CD14-positive monocyte (primary cell): ENCODE measurements around the gene PABPN1L. TPM values are rescaled to one million over a fixed set of nuclear protein-coding genes. Genes with fewer than 3 reads are reported as not detected.
"Not testable (repeated sequence)": the region's sequence is repeated elsewhere in the genome, so short reads cannot be mapped to it uniquely, and the experiment has no call there.

ENCODE experiments used
- DNase-seq, 3 donors: peaks; one replicate each; pipeline ENCODE4 v3.0.0-alpha.2; 2011 to 2022
- H2AFZ ChIP-seq: 2 replicates; pipeline ENCODE4 v1.6.0; 2012; ENCODE audit warnings: mild to moderate bottlenecking, low read depth, low read length, inconsistent platforms; ENCODE audit not compliant: insufficient read depth, poor library complexity, severe bottlenecking
- H3K27ac ChIP-seq, 2 donors: 1 replicate in 1 of 2; 2 replicates in 1 of 2; pipeline ENCODE4 v1.5.1; 2012 to 2013; ENCODE audit warnings: low read length in 2 of 2, control low read depth in 1 of 2, inconsistent platforms in 1 of 2, low read depth in 1 of 2, mild to moderate bottlenecking in 1 of 2
- H3K27me3 ChIP-seq, 2 donors: one replicate each; pipeline versions ENCODE4 v1.6.0 to v1.6.1; 2011 to 2013; ENCODE audit warnings: low read length in 2 of 2; ENCODE audit not compliant: control insufficient read depth in 2 of 2, insufficient read depth in 2 of 2
- H3K36me3 ChIP-seq, 2 donors: replicated peaks in 1 of 2; 1 replicate in 1 of 2; 2 replicates in 1 of 2; pipeline versions ENCODE4 v1.5.1 to v1.6.1; 2012 to 2013; ENCODE audit warnings: low read length in 2 of 2, control low read depth in 1 of 2, inconsistent platforms in 1 of 2, mild to moderate bottlenecking in 1 of 2; ENCODE audit not compliant: insufficient read depth in 2 of 2, control insufficient read depth in 1 of 2
- H3K4me1 ChIP-seq, 2 donors: 1 replicate in 1 of 2; 2 replicates in 1 of 2; pipeline versions ENCODE4 v1.5.1 to v1.6.1; 2012 to 2013; ENCODE audit warnings: low read length in 2 of 2, control low read depth in 1 of 2, inconsistent platforms in 1 of 2, mild to moderate bottlenecking in 1 of 2, moderate library complexity in 1 of 2; ENCODE audit not compliant: insufficient read depth in 2 of 2, control insufficient read depth in 1 of 2
- H3K4me2 ChIP-seq: replicated peaks from 2 replicates; pipeline ENCODE3; 2012; ENCODE audit warnings: low read length, moderate library complexity, mild to moderate bottlenecking; ENCODE audit not compliant: poor library complexity, severe bottlenecking; ENCODE audit errors: extremely low read depth
- H3K4me3 ChIP-seq, 3 experiments: fragments of 200-600 bp in 1 of 3; sonication (generic) in 1 of 3; replicated peaks in 1 of 3; 1 replicate in 2 of 3; 2 replicates in 1 of 3; pipeline ENCODE4 v1.5.1; 2011 to 2013; ENCODE audit warnings: low read length in 3 of 3, mild to moderate bottlenecking in 3 of 3, control low read depth in 2 of 3, low read depth in 2 of 3, inconsistent platforms in 1 of 3, moderate library complexity in 1 of 3
- H3K79me2 ChIP-seq: 2 replicates; pipeline ENCODE4 v1.6.0; 2012; ENCODE audit warnings: mild to moderate bottlenecking, control low read depth, inconsistent platforms, low read length, moderate library complexity; ENCODE audit not compliant: insufficient read depth
- H3K9ac ChIP-seq: 2 replicates; pipeline ENCODE4 v1.6.0; 2017; ENCODE audit warnings: low read length, mild to moderate bottlenecking; ENCODE audit not compliant: insufficient read depth, poor library complexity, severe bottlenecking
- H3K9me3 ChIP-seq, 2 donors: replicated peaks in 1 of 2; 1 replicate in 1 of 2; 2 replicates in 1 of 2; pipeline versions ENCODE4 v1.5.1 to v1.6.1; 2012 to 2013; ENCODE audit warnings: low read length in 2 of 2, control low read depth in 1 of 2; ENCODE audit not compliant: control insufficient read depth in 1 of 2, insufficient read depth in 1 of 2
- H4K20me1 ChIP-seq: 2 replicates; pipeline ENCODE4 v1.6.0; 2012; ENCODE audit warnings: mild to moderate bottlenecking, low read length, control low read depth, moderate library complexity; ENCODE audit not compliant: insufficient read depth
- H3K27ac Mint-ChIP-seq, 7 donors: one replicate each; pipeline ENCODE4 v1.8.0; 2020; ENCODE audit warnings: mild to moderate bottlenecking in 7 of 7, mixed read lengths in 7 of 7, moderate library complexity in 6 of 7, inconsistent platforms in 2 of 7
- H3K27me3 Mint-ChIP-seq, 3 donors: one replicate each; pipeline ENCODE4 v1.8.0; 2021 to 2022; ENCODE audit warnings: low read depth in 3 of 3, mild to moderate bottlenecking in 3 of 3, mixed read lengths in 3 of 3, moderate library complexity in 3 of 3, inconsistent platforms in 1 of 3
- H3K36me3 Mint-ChIP-seq, 2 donors: one replicate each; pipeline ENCODE4 v1.8.0; 2020; ENCODE audit warnings: mixed read lengths in 2 of 2, inconsistent platforms in 1 of 2, mild to moderate bottlenecking in 1 of 2
- H3K4me1 Mint-ChIP-seq: one replicate; pipeline ENCODE4 v1.8.0; 2020; ENCODE audit warnings: mild to moderate bottlenecking, mixed read lengths
- H3K4me3 Mint-ChIP-seq, 2 donors: one replicate each; pipeline ENCODE4 v1.8.0; 2020; ENCODE audit warnings: mild to moderate bottlenecking in 2 of 2, mixed read lengths in 2 of 2, moderate library complexity in 1 of 2
- H3K9me3 Mint-ChIP-seq, 7 donors: one replicate each; pipeline ENCODE4 v1.8.0; 2020 to 2022; ENCODE audit warnings: mixed read lengths in 7 of 7, mild to moderate bottlenecking in 6 of 7, moderate library complexity in 6 of 7, inconsistent platforms in 2 of 7
- WGBS: methylation state at CpG from one replicate; pipeline ENCODE4 v1.1.5; 2013; ENCODE audit warnings: missing lambda C conversion rate; ENCODE audit not compliant: insufficient coverage; 5-methylcytosine and 5-hydroxymethylcytosine counted together
- intact Hi-C, 2 donors: fragments of 100-400 bp; cut with micrococcal nuclease; formaldehyde crosslinking; loops; one replicate each; pipeline versions ENCODE4 v1.15.0 to v1.15.1; 2023
- polyA plus RNA-seq, 3 donors: library from polyadenylated mRNA; depleted of rRNA in 1 of 3; unstranded in 2 of 3; stranded (reverse) in 1 of 3; fragments of 300-500 nt in 2 of 3; fragments of >200 nt in 1 of 3; fragmentation: Illumina TruSeq in 2 of 3; gene quantifications; 1 replicate in 2 of 3; 2 replicates in 1 of 3; pipeline ENCODE4 v1.2.3, GENCODE V29; 2012 to 2021
- TF ChIP-seq, protein P1 (sequence below): fragments of 200-600 bp; IDR thresholded peaks from one replicate; pipeline ENCODE4 v1.8.0; 2022; ENCODE audit warnings: antibody characterized with exemption, mild to moderate bottlenecking

Gene PABPN1L
- polyA plus RNA-seq, 3 donors = 0.39 TPM; not detected in 2

GRCh38 chr16:88824256-88825077 is 42.0 kb downstream of the PABPN1L start:
- Mint-ChIP-seq H3K27me3 (no peaks in the 10 kb centered on the region), H3K4me3 (no peak overlapping the region), H3K36me3 (peaks cover 27 to 64% of the 10 kb centered on the region in 2 donors), H3K27ac (no peak overlapping the region), H3K9me3 (no peaks in the 10 kb centered on the region), H3K4me1 (no peaks in the 10 kb centered on the region)
- Histone ChIP-seq H3K4me2 (no peak overlapping the region), H3K4me1 (no peaks in the 10 kb centered on the region), H3K9me3 (no peaks in the 10 kb centered on the region), H4K20me1 (peaks cover 17% of the 10 kb centered on the region), H2AFZ (no peak overlapping the region), H3K36me3 (peaks cover 57 to 65% of the 10 kb centered on the region in 2 donors), H3K27me3 (no peaks in the 10 kb centered on the region), H3K9ac (no peak overlapping the region), H3K27ac (no peak overlapping the region), H3K79me2 (no peaks in the 10 kb centered on the region), H3K4me3 (no peak overlapping the region)
- TF ChIP-seq, protein P1, sequence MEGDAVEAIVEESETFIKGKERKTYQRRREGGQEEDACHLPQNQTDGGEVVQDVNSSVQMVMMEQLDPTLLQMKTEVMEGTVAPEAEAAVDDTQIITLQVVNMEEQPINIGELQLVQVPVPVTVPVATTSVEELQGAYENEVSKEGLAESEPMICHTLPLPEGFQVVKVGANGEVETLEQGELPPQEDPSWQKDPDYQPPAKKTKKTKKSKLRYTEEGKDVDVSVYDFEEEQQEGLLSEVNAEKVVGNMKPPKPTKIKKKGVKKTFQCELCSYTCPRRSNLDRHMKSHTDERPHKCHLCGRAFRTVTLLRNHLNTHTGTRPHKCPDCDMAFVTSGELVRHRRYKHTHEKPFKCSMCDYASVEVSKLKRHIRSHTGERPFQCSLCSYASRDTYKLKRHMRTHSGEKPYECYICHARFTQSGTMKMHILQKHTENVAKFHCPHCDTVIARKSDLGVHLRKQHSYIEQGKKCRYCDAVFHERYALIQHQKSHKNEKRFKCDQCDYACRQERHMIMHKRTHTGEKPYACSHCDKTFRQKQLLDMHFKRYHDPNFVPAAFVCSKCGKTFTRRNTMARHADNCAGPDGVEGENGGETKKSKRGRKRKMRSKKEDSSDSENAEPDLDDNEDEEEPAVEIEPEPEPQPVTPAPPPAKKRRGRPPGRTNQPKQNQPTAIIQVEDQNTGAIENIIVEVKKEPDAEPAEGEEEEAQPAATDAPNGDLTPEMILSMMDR = no peak
- 95% methylated on average over 26 of the region's 33 CpGs for WGBS
- intact Hi-C loops = no loop called here
- no peak for DNase-seq

DNA sequence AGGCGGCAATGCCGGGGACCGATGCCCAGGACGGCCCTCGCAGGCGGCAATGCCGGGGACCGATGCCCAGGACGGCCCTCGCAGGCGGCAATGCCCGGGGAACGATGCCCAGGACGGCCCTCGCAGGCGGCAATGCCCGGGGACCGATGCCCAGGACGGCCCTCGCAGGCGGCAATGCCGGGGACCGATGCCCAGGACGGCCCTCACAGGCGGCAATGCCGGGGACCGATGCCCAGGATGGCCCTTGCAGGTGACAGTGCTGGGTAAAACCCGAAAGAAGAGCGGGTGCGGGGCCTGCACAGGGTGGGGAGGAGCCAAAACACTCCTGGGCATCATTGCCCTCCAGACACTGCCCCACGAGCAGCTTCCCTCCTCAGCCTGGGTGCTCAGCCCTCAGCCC is 42.8 kb downstream of the PABPN1L start:
- H3K9me3 Mint-ChIP-seq, H3K4me2 ChIP-seq, H3K27me3 ChIP-seq, H3K79me2 ChIP-seq, H3K4me3 Mint-ChIP-seq, DNase-seq, H3K4me1 ChIP-seq, H3K27ac Mint-ChIP-seq, H3K4me1 Mint-ChIP-seq, H3K9me3 ChIP-seq, H3K27me3 Mint-ChIP-seq, H2AFZ ChIP-seq, H3K9ac ChIP-seq, H3K4me3 ChIP-seq, intact Hi-C loops, H3K27ac ChIP-seq: not testable (repeated sequence)
- peaks cover 11% of the 10 kb centered on the region for H4K20me1 ChIP-seq
- WGBS = 98% methylated on average over 27 of the region's 31 CpGs
- H3K36me3 ChIP-seq = peaks cover 51 to 57% of the 10 kb centered on the region in 2 donors
- peaks cover 27 to 60% of the 10 kb centered on the region in 2 donors for H3K36me3 Mint-ChIP-seq
